Measurements from ENCODE around the gene SIGLEC12.
A peak's percentile ranks its signal among the peaks of the same experiment; 100 is the strongest.
"Not testable (repeated sequence)": the region's sequence is repeated elsewhere in the genome, so short reads cannot be mapped to it uniquely, and the experiment has no call there.

SIGLEC12 gene

GRCh38 chr19:51479531-51480331 lies 21.9 kb downstream of the SIGLEC12 start:
- DNase-seq (ENCODE audit: low spot score) = no peak

GRCh38 chr19:51478381-51479234 lies 23.0 kb downstream of the SIGLEC12 start, which contains the start of gene CEACAM18:
Gene CEACAM18 (plus strand): TSS chr19:51478539.
- DNase-seq (ENCODE audit: low spot score) = no peak

GRCh38 chr19:51477344-51477743 lies 24.3 kb downstream of the SIGLEC12 start:
- no peak for DNase-seq (ENCODE audit: low spot score)

GRCh38 chr19:51476164-51476563 lies 25.4 kb downstream of the SIGLEC12 start:
- DNase-seq (ENCODE audit: low spot score) = no peak

GRCh38 chr19:51473009-51473707 lies 28.4 kb downstream of the SIGLEC12 start:
- peak; percentile 77 for DNase-seq (ENCODE audit: low spot score)

GRCh38 chr19:51472607-51473006 lies 29.0 kb downstream of the SIGLEC12 start:
- DNase-seq (ENCODE audit: low spot score) = no peak

GRCh38 chr19:51471527-51471926 lies 30.1 kb downstream of the SIGLEC12 start:
- DNase-seq (ENCODE audit: low spot score) = no peak

- DNase-seq (ENCODE audit: low spot score) = no peak
Measured at GRCh38 chr19:51470966-51471365, 30.6 kb downstream of the SIGLEC12 start.

- DNase-seq (ENCODE audit: low spot score) = no peak
Measured at GRCh38 chr19:51469629-51470028, 32.0 kb downstream of the SIGLEC12 start.

- DNase-seq (ENCODE audit: low spot score) = no peak
Measured at GRCh38 chr19:51469162-51469561, 32.4 kb downstream of the SIGLEC12 start.

- no peak for DNase-seq (ENCODE audit: low spot score)
Measured at GRCh38 chr19:51468545-51468920, 33.1 kb downstream of the SIGLEC12 start.

- no peak for DNase-seq (ENCODE audit: low spot score)
Measured at GRCh38 chr19:51467864-51468544, 33.6 kb downstream of the SIGLEC12 start.

GRCh38 chr19:51466723-51467122 lies 34.9 kb downstream of the SIGLEC12 start:
- DNase-seq (ENCODE audit: low spot score) = no peak

GRCh38 chr19:51463976-51464581 lies 37.5 kb downstream of the SIGLEC12 start:
- not testable (repeated sequence) for DNase-seq (ENCODE audit: low spot score)

GRCh38 chr19:51462681-51463080 lies 38.9 kb downstream of the SIGLEC12 start:
- no peak for DNase-seq (ENCODE audit: low spot score)

- DNase-seq (ENCODE audit: low spot score) = no peak
Measured at GRCh38 chr19:51462276-51462675, 39.3 kb downstream of the SIGLEC12 start.

- DNase-seq (ENCODE audit: low spot score) = no peak
Measured at GRCh38 chr19:51461723-51462161, 39.9 kb downstream of the SIGLEC12 start.

- DNase-seq (ENCODE audit: low spot score) = no peak
Measured at GRCh38 chr19:51460164-51460992, 41.2 kb downstream of the SIGLEC12 start.

- DNase-seq (ENCODE audit: low spot score) = no peak
Measured at GRCh38 chr19:51458899-51459505, 42.6 kb downstream of the SIGLEC12 start.

GRCh38 chr19:51458051-51458645 lies 43.5 kb downstream of the SIGLEC12 start, which contains the start of gene SIGLEC8:
Gene SIGLEC8 (minus strand): TSS chr19:51458454. CDS start chr19:51458387, 67 bp downstream.
- DNase-seq (ENCODE audit: low spot score) = no peak
